Ovary (tissue), 3 donors: Measurements from ENCODE around the gene RPS6KB1.

Experiments used
- POLR2A ChIP-seq: fragments of 450-650 bp; IDR thresholded peaks from one replicate; pipeline ENCODE4 v1.6.1; 2017; ENCODE audit warnings: antibody characterized with exemption, mild to moderate bottlenecking, moderate library complexity
- TF ChIP-seq, protein P1 (sequence below), 3 donors: fragments of 450-650 bp in 2 of 3; fragments of 200-600 bp in 1 of 3; IDR thresholded peaks; one replicate each; pipeline versions ENCODE4 v1.5.1 to v1.8.0; 2016 to 2022; ENCODE audit warnings: antibody characterized with exemption in 3 of 3, mild to moderate bottlenecking in 1 of 3
- donor health status: DM: no; HTN: no; CAD: no.

DNA sequence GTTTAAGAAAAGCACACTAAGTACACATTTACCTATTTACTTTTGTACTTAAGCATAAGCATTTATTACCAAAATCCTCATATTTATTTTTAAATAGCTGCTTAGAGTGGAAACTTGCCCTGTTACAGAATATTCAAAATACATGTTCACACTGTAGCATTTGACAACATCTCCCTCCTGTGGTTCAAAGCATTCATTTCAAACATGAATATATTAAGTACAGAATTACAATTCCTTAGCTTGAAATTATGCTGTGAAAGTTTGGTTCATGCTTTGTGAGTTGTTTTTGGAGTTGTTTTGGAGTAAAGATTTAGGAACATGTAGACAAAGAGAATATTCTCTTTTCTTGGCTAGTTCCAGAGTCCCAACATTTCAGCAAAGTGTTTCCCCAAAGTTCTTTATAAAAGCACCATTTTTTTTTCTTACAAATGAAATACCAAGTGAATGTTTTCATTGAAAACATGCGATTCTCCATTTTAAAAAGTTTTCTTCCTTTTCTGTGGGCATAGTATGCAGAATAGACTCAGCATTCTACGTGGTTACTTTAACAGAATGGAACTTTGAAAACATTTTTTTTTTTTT lies 33.4 kb upstream of the RPS6KB1 start:
- TF ChIP-seq, protein P1, sequence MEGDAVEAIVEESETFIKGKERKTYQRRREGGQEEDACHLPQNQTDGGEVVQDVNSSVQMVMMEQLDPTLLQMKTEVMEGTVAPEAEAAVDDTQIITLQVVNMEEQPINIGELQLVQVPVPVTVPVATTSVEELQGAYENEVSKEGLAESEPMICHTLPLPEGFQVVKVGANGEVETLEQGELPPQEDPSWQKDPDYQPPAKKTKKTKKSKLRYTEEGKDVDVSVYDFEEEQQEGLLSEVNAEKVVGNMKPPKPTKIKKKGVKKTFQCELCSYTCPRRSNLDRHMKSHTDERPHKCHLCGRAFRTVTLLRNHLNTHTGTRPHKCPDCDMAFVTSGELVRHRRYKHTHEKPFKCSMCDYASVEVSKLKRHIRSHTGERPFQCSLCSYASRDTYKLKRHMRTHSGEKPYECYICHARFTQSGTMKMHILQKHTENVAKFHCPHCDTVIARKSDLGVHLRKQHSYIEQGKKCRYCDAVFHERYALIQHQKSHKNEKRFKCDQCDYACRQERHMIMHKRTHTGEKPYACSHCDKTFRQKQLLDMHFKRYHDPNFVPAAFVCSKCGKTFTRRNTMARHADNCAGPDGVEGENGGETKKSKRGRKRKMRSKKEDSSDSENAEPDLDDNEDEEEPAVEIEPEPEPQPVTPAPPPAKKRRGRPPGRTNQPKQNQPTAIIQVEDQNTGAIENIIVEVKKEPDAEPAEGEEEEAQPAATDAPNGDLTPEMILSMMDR (IDR thresholded peaks at IDR 0.05): peak; percentile 36 to 74 (median 66)
- no peak for TF ChIP-seq POLR2A
